ENCODE results near the gene SHQ1.
"Not testable (repeated sequence)": the region's sequence is repeated elsewhere in the genome, so short reads cannot be mapped to it uniquely, and the experiment has no call there.

The SHQ1 gene

GRCh38 chr3:72798552-72799195 lies 49.6 kb downstream of the SHQ1 start:
- DNase-seq, result no peak

- DNase-seq, result no peak
Observed at GRCh38 chr3:72797773-72798543, 50.3 kb downstream of the SHQ1 start.

DNA sequence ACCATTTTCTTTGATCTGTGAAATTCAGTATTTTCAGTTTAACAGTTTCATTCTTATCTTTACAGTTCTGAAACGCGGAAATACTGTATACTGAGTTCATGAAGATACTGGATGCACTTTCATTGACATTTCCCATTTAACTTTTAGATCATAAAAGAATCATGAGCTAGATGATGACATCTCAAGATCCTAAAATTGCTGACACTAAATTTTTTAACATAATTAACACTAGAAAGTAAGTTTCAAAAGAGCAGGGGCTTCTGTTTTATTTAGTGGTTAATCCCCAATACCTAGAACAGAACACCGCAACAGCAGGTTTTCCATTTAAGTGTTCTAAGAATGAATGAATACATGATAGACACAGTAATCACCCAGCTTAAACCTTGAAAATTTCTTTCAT lies 54.2 kb downstream of the SHQ1 start:
- no peak for DNase-seq

GRCh38 chr3:72791161-72791560 lies 57.1 kb downstream of the SHQ1 start:
- DNase-seq, result no peak

- no peak for DNase-seq
Observed at GRCh38 chr3:72789786-72790185, 58.5 kb downstream of the SHQ1 start.

DNA sequence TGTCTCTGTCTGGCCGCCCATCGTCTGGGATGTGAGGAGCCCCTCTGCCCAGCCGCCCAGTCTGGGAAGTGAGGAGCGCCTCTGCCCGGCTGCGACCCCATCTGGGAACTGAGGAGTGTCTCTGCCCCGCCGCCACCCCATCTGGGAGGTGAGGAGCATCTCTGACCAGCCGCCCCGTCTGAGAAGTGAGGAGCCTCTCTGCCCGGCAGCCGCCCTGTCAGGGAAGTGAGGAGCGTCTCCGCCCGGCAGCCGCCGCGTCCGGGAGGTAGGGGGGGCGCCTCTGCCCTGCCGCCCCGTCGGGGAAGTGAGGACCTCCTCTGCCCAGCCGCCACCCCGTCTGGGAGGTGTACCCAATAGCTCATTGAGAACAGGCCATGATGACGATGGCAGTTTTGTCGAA lies 60.0 kb downstream of the SHQ1 start:
- DNase-seq, result not testable (repeated sequence)

DNA sequence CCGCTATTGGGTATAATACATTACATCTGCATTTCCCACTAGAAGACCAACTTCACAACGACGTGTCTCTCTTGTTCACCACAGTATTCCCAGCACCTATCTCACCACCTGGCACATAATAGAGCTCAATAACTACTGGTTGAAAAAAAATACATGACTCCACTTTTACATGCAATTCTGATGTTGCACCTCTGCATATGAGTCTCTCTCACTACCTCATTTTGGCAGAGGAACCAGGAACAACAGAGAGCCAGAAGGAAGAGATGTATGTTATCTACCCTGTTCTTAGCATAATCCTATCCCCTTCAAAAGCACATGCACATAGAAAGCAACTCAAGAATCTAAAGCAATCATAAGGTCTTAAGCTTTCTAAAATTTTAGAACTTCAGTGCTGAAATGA lies 61.6 kb downstream of the SHQ1 start:
- no peak for DNase-seq

GRCh38 chr3:72784226-72784625 lies 64.0 kb downstream of the SHQ1 start:
- DNase-seq, result no peak

- DNase-seq, result no peak
Observed at GRCh38 chr3:72782521-72782920, 65.7 kb downstream of the SHQ1 start.

- no peak for DNase-seq
Observed at GRCh38 chr3:72769758-72770540, 78.3 kb downstream of the SHQ1 start.

DNA sequence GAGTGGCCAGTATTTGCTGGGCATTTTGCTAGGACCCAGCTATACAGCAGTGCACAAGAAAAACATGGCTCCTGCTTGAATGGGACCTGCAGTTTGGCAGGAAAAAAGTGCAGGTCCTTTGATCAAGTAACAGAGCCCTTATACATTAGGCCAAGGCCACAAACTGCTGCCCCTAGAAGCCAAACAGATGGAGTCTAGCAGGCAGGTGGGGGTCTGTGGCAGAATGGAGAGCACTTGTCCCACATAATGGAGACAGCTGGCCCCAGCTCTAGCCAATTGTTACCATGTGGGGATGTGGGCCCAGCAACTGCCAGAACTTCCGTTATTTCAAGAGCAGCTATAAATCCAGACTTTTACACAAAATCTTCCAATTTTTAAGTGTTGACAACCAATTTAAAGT lies 79.3 kb downstream of the SHQ1 start:
- no peak for DNase-seq

- no peak for DNase-seq
Observed at GRCh38 chr3:72768481-72768880, 79.8 kb downstream of the SHQ1 start.

DNA sequence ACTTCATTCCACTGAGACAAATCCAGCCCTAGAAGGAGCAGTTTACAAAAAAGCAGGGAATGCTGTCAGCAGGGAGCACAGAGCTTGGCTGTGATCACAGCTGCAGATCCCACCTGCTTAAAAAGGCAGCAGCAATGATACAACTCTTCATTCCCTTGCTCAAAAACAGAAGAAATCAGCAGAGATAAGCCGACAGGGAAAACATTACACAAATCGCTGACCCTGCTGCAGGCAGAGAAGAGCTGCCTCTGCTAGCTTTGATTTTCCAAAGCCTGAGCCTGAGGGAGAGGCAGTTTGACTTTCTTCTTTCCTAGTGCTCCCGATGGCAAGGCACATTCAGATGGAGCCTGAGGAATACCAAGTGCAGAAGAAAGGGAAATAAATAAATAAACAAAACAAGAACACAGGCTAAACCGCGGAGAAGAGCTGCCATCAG lies 80.2 kb downstream of the SHQ1 start:
- DNase-seq, result no peak

DNA sequence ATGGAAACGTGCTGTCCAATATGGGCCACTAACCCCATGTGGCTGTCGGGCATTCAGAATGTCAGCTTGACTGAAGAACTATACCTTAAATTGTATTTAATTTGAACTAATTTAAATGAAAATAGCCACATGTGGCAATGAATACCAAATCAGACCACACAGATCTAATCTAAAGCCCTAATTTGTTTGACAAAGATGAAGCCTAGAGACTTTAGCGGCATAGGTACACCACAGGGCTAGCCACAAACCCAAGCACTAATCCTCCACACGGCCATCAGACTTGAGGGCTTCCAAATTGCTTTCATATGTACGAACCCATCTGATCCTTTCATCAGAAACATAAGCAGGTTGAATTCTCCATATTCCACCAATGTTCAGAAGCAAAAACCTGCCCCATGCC lies 81.4 kb downstream of the SHQ1 start:
- DNase-seq, result no peak

DNA sequence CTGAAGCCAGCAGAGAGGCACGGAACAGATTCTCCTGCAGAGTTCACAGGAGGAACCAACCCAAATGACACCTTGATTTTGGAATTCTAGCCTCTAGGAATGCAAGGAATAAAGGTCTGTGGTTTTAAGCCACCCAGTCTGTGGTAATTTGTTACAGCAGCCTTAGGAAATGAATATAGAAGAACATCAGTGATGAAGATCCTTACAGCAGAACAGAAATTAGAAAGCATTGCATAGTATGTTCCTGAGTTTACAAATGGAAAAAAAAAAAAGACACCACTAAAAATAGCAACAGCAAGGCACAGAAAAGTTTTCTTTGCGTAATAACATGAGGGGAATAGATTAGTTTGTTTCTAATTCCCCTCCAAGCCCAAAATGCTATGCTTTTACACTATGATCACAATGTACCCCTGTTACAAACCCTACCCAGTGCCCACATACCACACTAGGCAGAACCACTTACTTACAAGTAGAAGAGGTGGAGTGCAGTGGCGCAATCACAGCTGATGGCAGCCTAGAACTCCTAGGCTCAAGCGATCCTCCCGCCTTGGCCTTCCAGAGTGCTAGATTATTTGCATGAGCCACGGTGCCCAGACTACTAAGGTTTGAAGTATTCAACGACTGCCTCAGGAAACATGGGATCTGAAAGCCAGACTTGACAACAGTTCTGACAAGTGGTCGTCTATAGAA lies 84.3 kb downstream of the SHQ1 start:
- no peak for DNase-seq

- no peak for DNase-seq
Observed at GRCh38 chr3:72761410-72761809, 86.8 kb downstream of the SHQ1 start.

GRCh38 chr3:72760225-72760624 lies 88.0 kb downstream of the SHQ1 start:
- DNase-seq, result no peak

DNA sequence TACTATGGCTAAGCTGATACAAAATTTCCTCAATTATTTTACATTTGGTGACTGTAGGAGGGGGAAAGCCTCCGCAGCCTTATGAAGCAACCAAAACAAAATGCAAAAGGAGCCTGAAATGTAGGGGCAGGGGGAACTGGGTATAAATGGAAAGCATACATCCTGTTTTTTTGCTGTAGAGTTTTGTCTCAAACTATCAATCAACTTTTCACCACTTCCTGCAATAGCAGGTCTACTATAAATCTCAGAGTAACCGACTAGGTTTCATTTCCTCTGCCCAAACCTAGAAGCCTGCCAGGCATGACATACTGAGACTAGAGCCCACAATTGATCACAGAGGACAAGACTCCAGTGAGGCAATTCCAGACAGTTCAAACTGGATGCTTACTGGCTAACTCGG lies 91.3 kb downstream of the SHQ1 start:
- DNase-seq, result no peak

DNA sequence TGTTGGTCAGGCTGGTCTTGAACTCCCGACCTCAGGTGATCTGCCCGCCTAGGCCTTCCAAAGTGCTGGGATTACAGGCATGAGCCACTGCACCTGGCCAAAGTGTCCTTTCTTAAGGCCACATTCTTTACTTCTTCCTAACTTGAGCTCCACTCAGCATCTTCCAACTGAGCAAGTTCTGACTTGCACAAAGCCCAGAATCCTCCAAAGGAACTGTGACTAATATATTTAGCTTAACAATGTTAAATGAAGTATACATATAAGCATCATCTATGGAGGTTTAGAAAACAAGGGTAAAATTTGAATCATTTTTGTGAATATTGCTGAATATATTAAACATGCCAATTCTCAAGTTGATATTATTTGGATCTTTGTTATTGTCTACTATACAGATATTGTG lies 93.7 kb downstream of the SHQ1 start:
- DNase-seq, result no peak

GRCh38 chr3:72753495-72753894 lies 94.8 kb downstream of the SHQ1 start:
- DNase-seq, result no peak

GRCh38 chr3:72750405-72750965 lies 97.8 kb downstream of the SHQ1 start:
- no peak for DNase-seq

DNA sequence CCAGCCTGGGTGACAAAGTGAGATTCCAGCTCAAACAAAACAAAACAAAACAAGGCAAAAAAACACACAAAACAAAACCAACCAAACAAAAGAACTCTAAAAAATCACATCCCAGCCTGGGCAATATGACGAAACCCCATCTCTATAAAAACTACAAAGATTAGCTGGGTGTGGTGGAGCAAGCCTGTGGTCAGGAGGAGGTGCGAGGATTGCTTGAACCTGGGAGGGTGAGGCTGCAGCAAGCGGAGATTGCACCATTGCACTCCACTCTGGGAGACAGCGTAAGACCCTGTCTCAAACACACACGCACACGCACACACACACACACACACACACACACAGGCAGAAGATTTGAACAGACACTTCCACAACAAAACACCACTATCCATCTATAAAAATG lies 99.6 kb downstream of the SHQ1 start:
- no peak for DNase-seq

Data from activated CD8-positive, alpha-beta memory T cell treated with anti-CD3 and anti-CD28 coated beads for 24 hours (primary cell).